ENCODE measurements around the gene FERMT3.
A peak's percentile ranks its signal among the peaks of the same experiment; 100 is the strongest.

DNA sequence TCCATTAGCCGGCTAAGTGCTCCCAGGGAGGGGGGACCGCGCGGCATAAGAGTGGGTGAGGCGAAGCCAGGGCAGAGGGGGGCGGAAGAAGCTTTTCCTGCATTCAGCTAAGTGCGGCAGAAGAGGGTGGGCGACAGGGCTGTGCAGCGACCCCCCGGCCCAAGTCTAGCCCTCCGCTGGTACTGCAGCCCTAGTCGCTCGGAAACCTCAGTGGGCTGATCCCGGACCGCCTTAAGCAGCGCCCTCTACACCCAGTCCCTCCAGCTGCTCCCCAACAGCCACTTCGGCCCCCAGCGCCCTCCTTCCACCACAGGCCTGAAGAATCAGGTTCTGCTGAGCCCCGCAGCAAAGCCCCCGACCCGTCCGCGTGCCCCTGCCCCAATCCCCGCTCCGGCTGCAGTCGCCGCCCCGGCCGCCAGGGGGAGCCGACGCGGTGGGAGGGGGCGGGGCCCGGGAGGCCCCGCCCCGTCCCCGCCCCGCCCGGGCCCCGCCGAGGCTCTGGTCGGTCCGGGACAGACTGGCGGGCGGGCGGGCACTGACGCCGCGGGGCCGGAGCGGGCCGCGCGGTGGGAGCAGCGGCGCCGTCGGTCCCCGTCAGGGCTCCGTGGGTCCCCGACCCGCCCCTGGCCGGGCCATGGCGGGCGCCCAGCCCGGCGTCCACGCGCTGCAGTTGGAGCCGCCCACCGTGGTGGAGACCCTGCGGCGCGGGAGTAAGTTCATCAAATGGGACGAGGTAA is 44.7 kb downstream of the FERMT3 start, which contains the start of gene PLCB3:
- TF ChIP-seq, protein P1, sequence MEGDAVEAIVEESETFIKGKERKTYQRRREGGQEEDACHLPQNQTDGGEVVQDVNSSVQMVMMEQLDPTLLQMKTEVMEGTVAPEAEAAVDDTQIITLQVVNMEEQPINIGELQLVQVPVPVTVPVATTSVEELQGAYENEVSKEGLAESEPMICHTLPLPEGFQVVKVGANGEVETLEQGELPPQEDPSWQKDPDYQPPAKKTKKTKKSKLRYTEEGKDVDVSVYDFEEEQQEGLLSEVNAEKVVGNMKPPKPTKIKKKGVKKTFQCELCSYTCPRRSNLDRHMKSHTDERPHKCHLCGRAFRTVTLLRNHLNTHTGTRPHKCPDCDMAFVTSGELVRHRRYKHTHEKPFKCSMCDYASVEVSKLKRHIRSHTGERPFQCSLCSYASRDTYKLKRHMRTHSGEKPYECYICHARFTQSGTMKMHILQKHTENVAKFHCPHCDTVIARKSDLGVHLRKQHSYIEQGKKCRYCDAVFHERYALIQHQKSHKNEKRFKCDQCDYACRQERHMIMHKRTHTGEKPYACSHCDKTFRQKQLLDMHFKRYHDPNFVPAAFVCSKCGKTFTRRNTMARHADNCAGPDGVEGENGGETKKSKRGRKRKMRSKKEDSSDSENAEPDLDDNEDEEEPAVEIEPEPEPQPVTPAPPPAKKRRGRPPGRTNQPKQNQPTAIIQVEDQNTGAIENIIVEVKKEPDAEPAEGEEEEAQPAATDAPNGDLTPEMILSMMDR (IDR thresholded peaks at IDR 0.05) = peak; percentile 53 to 95 (median 85)
- peak in 1 of 2 donors; percentile 94 for TF ChIP-seq POLR2A (IDR thresholded peaks at IDR 0.05)

Measured in Peyer's patch (tissue), 4 donors.